DLD1 (cell line): ENCODE measurements around the gene PP2D1.

Experiments
- in situ Hi-C: cut with HindIII; loops from 2 replicates; pipeline ENCODE4 v1.10.0; 2017; ENCODE audit warnings: low sequenced_read_pairs

The PP2D1 gene

DNA sequence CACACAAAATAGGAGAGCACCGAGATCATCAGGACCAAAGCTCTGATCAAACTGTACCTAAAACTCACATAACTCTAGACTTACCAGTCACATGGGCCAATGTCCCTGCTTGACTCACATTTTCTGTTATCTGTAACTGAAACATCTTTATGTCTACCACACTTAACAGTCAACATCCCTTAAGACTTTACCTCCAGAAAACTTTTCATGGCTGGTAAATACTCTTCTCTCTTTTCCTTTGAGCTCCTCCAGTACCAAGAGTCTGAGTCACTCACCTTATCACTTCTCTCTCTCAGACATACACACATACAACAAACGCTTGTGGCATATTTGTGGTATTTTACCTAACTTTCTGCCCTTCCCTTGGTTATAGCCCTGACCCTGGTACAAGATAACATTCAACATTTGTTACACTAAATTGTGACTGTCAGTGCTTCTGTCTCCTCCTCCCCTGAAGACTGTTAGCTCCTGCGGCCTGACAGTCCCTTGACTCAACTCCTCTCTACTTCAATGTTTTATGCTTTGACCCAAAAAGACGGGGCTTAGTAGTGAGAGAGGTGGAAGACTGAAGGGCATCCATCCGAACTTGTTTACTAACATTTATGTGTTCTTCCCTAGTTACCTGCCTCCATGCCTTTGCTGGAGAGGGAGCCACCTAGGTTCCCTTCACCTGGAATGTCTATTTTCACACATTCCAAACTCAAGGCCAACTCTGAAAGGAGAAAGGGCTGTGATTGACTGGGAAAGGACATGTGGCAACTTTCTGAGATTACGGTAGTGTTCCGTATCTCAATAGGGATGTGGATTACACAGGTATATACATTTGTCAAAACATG is 74.4 kb downstream of the PP2D1 start:
- in situ Hi-C loops, result loop anchor here (25.0 kb wide), 1 partner anchor 100 kb away; the partner anchor contains the start of gene KAT2B
